K562 (cell line): ENCODE data around the gene NELFA. TPM values are rescaled to one million over a fixed set of nuclear protein-coding genes. Genes with fewer than 3 reads are reported as not detected.

Experiments used
- ADNP ChIP-seq: fragments of 200-800 bp; sonication (Bioruptor generic); IDR thresholded peaks from 2 replicates; pipeline ENCODE4 v1.6.1; 2016; ENCODE audit warnings: missing genetic modification characterization, missing compliant biosample characterization
- CC2D1A ChIP-seq: fragments of 450-650 bp; IDR thresholded peaks from 2 replicates; pipeline ENCODE4 v1.6.1; 2017; ENCODE audit warnings: mild to moderate bottlenecking
- CHD7 ChIP-seq: fragments of 200-600 bp; sonication (generic); IDR thresholded peaks from one replicate; pipeline ENCODE4 v1.6.1; 2012; ENCODE audit warnings: mild to moderate bottlenecking, low read depth, low read length, inconsistent platforms
- DDX20 ChIP-seq: fragments of 450-650 bp; IDR thresholded peaks from 2 replicates; pipeline ENCODE4 v1.6.1; 2016; ENCODE audit warnings: missing genetic modification characterization, low read depth, mild to moderate bottlenecking, missing compliant biosample characterization, moderate library complexity
- JUND ChIP-seq, 2 experiments: IDR thresholded peaks; 2 replicates in 1 of 2; 3 replicates in 1 of 2; pipeline ENCODE4 v1.6.1; 2011; ENCODE audit warnings: borderline replicate concordance in 2 of 2, low read depth in 2 of 2, low read length in 2 of 2, improper control_type of control experiment in 1 of 2, missing biosample characterization in 1 of 2, missing genetic modification characterization in 1 of 2, missing genetic modification reagents in 1 of 2
- MTA3 ChIP-seq: fragments of 450-650 bp; formaldehyde crosslinking; IDR thresholded peaks from 2 replicates; pipeline ENCODE4 v1.6.1; 2017; ENCODE audit warnings: mild to moderate bottlenecking, borderline replicate concordance
- NONO ChIP-seq, 2 experiments: fragments of 200-400 bp in 1 of 2; fragments of 450-650 bp in 1 of 2; formaldehyde crosslinking in 1 of 2; IDR thresholded peaks; 2 replicates each; pipeline ENCODE4 v1.6.1; 2017; ENCODE audit warnings: low read depth in 2 of 2, mild to moderate bottlenecking in 2 of 2, moderate library complexity in 2 of 2, low read length in 1 of 2
- RB1 ChIP-seq: fragments of 450-650 bp; IDR thresholded peaks from 2 replicates; pipeline ENCODE4 v1.6.1; 2017; ENCODE audit warnings: low read depth, mild to moderate bottlenecking
- RNF2 ChIP-seq: sonication (generic); IDR thresholded peaks from 2 replicates; pipeline ENCODE4 v1.6.1; 2016
- ZBTB12 ChIP-seq: fragments of 250-450 bp; sonication (Bioruptor Pico); IDR thresholded peaks from 2 replicates; pipeline ENCODE4 v1.4.0; 2020
- ZBTB2 ChIP-seq: fragments of 450-650 bp; IDR thresholded peaks from 2 replicates; pipeline ENCODE4 v1.6.1; 2016; ENCODE audit warnings: antibody characterized with exemption
- ZNF239 ChIP-seq: fragments of 250-450 bp; sonication (Bioruptor Pico); IDR thresholded peaks from 2 replicates; pipeline ENCODE4 v1.4.0; 2020; ENCODE audit warnings: mild to moderate bottlenecking
- ZNF445 ChIP-seq: fragments of 250-450 bp; sonication (Bioruptor Pico); IDR thresholded peaks from 2 replicates; pipeline ENCODE4 v1.4.0; 2020; ENCODE audit warnings: low read depth, mild to moderate bottlenecking, moderate library complexity
- polyA plus RNA-seq, 8 experiments: library from polyadenylated mRNA; depleted of rRNA in 4 of 8; stranded (reverse) in 5 of 8; unstranded in 3 of 8; fragments of >200 nt; fragmentation: Nextera tagmentation in 2 of 8; fragmentation: Illumina TruSeq in 1 of 8; extraction: Ambion mirVana in 2 of 8; extraction: Trizol in 1 of 8; gene quantifications; 2 replicates each; pipeline versions ENCODE4 v1.2.1 to v1.2.3, GENCODE V29; 2011 to 2014; ENCODE audit warnings: inconsistent platforms in 1 of 8, missing spikeins in 1 of 8
- total RNA-seq, 7 experiments: library from RNA; depleted of rRNA in 6 of 7; stranded (reverse); fragments of >200 nt in 6 of 7; fragmentation: Illumina TruSeq in 2 of 7; extraction: Trizol in 2 of 7; gene quantifications; 2 replicates each; pipeline versions ENCODE4 v1.2.1 to v1.2.3, GENCODE V29; 2011 to 2021; ENCODE audit warnings: low replicate concordance in 1 of 7

The NELFA gene
- total and polyA plus RNA-seq, 9 of the 15 experiments (the other 6 are each of a cell fraction or from before 2014, with no cell fraction given): 0.76 to 59.6 (median 14.8) TPM

- TF ChIP-seq CHD7 (no peak), DDX20 (tag) (no peak), MTA3 (no peak; the same call in 1 of the 2 replicates), RB1 (peak; percentile 48), ADNP (tag) (peak; percentile 75), ZBTB2 (peak; percentile 83), RNF2 (no peak), ZNF239 (no peak), NONO (IDR thresholded peaks at IDR 0.05; ENCODE audit: low read depth in 2 of 2, low read length in 1 of 2) (no peak), ZNF445 (CRISPR knock-in tag) (no peak), CC2D1A (no peak), JUND (IDR thresholded peaks at IDR 0.05; ENCODE audit: borderline replicate concordance, low read depth, low read length) (0 out of 2 replicates have a peak, but pooled peaks have one; percentile 6), JUND (tag; IDR thresholded peaks at IDR 0.05; ENCODE audit: borderline replicate concordance, low read depth, low read length) (no peak), ZBTB12 (CRISPR knock-in tag) (no peak)
These were observed 32.7 kb upstream of the NELFA start (continued) for GRCh38 chr4:2041239-2042130.
